Measurements from ENCODE around the gene PUSL1.

- TF ChIP-seq FOXO1 (CRISPR knock-in tag; IDR thresholded peaks at IDR 0.05) (no peak), HHEX (CRISPR knock-in tag; IDR thresholded peaks at IDR 0.05) (no peak)
- TF ChIP-seq, protein P1, sequence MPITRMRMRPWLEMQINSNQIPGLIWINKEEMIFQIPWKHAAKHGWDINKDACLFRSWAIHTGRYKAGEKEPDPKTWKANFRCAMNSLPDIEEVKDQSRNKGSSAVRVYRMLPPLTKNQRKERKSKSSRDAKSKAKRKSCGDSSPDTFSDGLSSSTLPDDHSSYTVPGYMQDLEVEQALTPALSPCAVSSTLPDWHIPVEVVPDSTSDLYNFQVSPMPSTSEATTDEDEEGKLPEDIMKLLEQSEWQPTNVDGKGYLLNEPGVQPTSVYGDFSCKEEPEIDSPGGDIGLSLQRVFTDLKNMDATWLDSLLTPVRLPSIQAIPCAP (CRISPR knock-in tag; IDR thresholded peaks at IDR 0.05; ENCODE audit: low read depth): no peak
- TF ChIP-seq, protein P2, sequence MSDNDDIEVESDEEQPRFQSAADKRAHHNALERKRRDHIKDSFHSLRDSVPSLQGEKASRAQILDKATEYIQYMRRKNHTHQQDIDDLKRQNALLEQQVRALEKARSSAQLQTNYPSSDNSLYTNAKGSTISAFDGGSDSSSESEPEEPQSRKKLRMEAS (IDR thresholded peaks at IDR 0.05): no peak
Measured at GRCh38 chr1:1319646-1319941, 11.2 kb downstream of the PUSL1 start.

Measured in HepG2 (cell line).